Myocyte (in vitro differentiated cells): ENCODE measurements around the gene SH3RF3. TPM values are rescaled to one million over a fixed set of nuclear protein-coding genes. Genes with fewer than 3 reads are reported as not detected.

Experiments used
- DNase-seq: peaks from one replicate; pipeline ENCODE4 v3.0.0-alpha.2; 2012; ENCODE audit warnings: low read depth
- total RNA-seq: library from RNA; depleted of rRNA; stranded (reverse); fragments of >200 nt; gene quantifications from 2 replicates; pipeline ENCODE4 v1.2.3, GENCODE V29; 2014

Gene SH3RF3
- total RNA-seq, 1 donor from 2014 or later = 5.3 TPM

DNA sequence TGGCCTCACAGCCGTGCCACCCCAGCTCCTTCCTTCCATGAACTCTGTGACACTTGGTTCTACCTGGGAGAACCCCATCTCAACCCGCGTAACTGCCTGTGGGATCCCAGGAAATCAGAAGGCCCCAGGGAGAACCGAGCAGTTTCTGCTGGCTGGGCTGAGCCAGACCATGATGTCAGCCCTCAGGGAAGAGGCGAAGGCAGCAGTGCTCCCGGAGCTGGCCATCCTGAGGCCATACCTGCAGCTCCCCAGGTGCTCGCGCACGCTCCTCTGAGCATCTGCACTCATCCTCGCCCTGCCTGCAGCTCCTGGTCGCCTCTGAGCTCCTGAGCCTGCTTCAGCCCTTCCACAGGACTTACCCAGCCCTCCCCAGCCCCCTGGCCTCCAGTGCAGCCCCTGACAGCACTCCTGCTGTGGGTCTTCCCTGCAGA lies 298.7 kb downstream of the SH3RF3 start:
- no peak for DNase-seq

DNA sequence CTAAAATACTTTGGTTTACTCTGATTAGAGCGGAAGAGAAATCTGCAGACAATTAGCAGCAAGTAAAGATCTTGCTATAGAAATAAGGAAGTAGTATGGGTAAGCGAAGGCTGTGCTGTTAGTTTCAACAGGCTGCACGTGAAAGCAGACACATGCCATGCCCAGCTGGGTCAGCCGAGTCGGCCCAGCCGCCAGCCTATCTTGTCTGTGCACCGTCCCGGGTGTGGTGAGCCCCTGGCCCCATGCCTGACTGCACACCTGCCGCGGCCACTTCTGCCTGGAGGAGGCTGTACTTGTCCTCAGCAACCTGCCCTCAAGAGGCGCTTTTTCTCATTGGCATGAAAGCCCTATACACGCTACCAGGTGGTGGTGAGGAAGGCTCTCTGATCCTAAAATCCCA lies 299.3 kb downstream of the SH3RF3 start:
- no peak for DNase-seq

DNA sequence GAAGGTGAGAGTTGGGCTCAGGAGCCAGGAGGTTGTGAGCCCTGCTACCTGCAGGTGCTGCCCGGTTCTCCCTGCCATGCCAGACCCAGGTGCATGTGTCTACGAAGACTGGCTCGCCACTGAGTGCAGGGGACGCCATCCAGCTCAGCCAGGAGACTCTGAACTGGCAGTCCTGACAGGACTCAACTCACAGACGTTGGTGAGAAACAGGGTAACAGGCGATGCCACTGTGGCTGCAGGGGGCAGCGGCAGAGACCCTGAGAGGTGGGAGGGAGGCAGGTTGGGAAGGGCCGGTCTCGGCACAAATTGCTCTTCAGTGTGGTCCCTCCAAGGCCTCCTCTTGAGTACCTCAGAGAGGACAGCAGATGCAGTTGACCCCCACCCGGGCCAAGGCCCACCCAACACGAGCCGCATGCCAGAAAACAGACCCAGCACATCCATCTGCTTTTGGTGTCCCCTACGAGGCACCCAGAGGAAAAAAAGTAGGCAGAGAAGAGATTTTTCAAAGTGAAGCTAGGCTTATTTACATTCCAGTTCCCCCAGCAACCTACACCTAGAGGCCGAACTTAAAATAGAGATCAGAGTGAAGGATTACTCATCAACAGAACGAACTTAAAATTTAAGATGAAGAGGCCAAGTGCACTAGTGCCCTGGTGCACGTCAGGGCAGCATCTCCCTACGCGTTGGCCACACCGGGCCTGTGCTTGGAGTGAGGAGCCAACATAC lies 300.0 kb downstream of the SH3RF3 start:
- no peak for DNase-seq

DNA sequence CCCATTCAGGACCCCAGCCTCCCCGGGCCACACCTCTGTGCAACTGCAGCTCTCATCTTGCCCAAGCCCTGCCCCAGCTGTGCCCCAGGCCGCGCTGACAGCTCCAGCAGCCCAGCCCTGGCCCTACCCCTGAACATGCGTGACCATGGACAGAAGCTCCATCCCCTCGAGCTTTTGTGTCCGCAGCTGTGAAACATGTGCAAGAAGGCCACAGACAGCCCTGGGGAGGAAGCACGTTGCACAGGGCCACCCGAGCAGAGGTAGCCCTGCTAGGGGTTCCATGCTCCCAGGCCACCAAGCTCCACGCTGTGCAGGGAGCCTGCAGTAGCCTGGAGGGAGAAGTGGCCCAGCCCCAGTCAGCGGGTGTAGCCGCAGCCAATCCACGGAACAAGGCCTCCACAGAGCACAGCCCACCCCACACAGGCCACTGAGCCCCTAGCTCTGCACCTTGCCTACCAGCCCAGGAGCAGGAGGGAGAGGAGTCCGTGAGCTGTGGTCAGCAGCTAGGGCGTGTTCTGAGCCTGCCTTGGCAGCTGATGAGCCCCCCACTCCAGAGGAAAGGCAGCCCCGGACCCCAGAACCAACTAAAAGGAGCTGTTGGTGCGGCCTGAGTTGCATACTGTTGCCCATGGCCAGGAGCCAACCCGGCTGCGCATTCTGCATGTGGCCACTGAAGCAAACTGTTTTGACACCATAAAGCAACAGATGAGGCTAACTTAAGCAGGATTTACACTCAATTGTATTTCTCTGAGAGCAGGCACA lies 300.7 kb downstream of the SH3RF3 start:
- no peak for DNase-seq

DNA sequence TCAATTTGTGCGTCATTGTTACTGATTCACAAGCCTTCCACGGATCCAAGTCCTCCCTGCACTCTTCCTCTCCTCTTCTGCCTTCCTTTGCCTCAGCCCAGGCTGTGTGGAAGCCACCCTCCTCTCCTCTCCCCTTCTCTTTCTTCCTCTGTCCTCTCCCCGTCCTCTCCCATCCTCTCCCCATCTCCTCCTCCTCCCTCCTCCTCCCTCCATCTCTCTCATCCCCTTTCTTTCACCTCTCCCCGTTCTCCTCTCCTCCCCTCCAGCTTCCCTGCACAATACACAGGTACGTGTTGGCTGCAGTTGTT lies 301.3 kb downstream of the SH3RF3 start:
- no peak for DNase-seq

DNA sequence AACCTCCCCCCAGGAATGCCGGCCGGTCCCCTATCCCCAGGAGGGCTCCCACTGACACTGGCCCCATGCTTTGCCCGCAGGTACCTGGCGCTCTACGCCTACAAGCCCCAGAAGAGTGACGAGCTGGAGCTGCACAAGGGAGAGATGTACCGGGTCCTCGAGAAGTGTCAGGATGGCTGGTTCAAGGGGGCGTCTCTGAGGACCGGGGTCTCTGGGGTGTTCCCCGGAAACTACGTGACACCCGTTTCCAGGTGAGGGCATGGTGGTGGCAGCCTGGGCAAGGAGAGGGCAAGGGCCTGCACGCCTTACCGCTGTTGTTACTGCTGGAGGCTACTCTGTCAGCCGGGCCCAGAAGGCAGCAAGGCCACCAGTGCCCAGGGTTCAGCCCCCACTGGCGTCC lies 303.4 kb downstream of the SH3RF3 start:
- no peak for DNase-seq

DNA sequence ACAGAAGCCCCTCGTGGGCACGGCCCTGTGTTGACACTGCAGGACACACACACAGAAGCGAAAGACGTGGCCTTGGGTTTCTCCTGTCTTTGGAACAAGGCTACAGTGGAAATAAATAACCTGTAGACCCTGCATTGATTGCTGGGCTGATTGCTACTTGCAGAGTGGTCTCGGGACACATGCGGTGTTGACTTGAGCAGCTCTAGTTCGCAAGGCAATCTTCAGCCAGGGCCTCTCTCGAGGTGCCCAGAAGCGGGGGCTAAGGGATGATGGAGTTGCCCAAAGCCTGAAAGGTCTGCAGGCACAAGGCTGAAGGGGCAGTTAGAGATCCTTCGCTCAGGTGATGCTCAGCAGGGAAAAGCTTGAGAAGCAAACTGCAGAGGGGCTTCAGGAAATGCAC lies 304.5 kb downstream of the SH3RF3 start:
- DNase-seq = no peak

DNA sequence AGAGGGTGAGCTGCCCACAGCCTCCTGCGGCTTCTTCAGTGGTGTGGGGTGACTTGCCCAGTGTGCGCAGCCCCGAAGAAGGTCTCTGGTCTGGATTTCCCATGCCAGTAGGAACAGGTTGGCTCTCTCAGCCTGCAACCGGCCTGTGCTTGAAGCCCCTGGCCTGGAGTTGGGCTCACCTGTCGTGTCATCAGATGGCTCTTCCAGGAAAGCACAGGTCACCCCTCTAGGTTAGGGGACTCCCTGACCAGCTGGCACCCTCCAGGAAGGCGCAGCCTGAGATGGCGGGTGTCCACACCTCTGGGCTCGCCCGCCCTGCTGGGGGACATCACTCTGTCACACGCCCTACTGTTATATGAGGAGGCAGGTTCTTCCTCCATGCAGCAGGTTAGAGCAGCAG lies 304.9 kb downstream of the SH3RF3 start:
- no peak for DNase-seq

DNA sequence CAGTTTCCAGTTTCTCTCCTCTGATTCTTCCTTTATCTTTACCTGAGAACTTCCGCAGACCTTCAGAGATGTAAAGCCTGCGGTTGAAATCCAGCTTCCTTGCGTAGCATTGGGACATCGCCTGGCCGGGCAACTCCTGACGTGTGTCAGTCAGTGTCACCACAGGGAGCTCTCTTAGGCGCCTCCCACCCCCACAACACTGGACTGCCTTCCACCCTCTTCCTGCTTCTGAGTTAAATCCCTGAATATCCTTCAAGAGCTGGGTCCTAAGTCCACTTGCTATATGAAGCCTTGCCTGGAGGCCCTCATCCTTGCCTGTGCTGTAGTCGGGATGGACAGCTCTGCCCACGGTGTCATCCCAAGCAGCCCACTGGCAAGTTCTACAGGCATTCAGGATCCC lies 305.3 kb downstream of the SH3RF3 start:
- no peak for DNase-seq

DNA sequence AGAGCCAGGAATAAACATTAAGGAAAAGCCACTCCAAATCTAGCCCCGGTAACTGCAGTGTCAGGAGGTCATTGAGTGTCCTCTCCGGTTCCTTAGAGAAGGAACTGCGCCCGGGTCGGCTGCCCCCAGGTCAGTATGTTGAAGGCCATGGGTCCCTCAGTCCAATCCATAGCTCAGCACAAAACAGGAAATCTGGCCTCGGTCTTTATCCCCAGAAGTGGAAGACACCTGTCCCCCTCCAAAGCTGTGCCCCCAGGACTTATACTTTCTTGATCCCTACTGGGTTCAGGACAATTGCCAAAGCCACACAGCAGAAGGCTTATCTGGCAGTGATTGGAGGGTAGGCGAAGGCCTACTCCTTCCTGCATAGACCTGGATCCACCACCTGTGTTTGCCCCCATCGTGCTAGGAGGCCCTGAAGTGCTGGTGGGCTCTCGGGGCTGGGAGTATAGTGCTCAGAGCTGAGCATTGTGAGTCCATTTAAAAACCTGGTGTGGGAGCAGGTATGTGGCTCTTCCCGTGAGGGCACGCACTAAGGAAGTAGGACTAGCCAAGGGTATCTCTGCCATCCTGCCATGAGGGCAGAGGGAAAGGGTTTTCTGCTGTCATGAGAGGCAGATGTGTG lies 306.2 kb downstream of the SH3RF3 start:
- no peak for DNase-seq

DNA sequence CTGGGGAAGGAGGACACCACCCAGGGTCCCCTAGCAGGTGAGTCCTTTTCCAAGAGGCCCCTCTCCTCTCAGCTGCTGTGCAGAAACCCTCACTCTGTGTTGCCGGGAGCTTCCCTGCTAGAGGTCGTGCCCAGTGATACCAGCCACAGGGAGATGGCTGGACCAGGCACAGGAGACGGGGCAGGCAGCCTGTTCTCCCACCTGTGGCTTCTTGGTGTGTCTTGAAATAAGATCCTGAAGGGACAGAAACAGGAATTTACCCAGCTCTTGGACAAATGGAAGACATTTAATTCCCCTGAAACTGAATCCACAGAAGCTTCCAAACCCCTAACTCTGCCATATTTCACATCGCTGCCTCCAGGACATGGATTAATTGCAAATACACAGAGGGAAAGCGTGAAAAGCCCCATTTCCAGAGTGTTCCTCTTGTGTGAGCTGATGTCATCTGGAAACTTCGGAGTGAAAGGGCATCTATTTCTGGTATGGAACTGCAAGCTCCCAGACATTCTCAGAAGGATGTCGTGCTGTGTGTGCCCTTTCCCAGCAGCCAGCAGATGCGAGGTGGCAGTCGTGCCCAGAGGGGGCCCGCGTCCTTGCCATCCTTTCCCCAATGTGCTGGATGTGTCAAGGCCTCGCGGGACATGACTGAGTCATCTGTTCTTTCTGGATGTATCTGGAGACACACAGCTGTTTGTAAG lies 307.0 kb downstream of the SH3RF3 start:
- peak; percentile 95 for DNase-seq

DNA sequence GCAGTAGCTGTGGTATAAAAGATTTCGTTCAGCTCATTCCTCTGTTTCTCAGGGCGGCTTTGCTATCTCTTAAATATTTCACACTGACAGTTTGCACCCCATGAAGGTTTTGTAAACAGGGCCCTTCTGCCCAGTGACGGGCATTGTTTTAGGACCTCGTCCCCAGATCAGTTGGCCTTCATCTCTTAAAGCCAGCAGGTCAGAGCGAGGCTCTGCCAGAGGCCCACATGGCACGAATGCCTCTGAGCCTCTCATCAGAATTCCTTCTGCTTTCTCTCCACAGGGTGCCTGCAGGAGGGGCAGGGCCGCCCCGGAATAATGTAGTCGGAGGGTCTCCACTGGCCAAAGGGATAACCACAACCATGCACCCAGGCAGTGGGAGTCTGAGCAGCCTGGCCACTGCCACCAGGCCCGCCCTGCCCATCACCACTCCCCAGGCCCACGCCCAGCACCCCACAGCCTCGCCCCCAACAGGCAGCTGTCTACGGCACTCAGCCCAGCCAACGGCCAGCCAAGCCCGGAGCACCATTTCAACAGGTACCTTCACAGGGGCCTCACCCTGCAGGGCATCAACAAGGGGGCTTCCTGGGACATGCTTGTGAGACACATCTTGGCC lies 307.7 kb downstream of the SH3RF3 start:
- DNase-seq = peak; percentile 83

DNA sequence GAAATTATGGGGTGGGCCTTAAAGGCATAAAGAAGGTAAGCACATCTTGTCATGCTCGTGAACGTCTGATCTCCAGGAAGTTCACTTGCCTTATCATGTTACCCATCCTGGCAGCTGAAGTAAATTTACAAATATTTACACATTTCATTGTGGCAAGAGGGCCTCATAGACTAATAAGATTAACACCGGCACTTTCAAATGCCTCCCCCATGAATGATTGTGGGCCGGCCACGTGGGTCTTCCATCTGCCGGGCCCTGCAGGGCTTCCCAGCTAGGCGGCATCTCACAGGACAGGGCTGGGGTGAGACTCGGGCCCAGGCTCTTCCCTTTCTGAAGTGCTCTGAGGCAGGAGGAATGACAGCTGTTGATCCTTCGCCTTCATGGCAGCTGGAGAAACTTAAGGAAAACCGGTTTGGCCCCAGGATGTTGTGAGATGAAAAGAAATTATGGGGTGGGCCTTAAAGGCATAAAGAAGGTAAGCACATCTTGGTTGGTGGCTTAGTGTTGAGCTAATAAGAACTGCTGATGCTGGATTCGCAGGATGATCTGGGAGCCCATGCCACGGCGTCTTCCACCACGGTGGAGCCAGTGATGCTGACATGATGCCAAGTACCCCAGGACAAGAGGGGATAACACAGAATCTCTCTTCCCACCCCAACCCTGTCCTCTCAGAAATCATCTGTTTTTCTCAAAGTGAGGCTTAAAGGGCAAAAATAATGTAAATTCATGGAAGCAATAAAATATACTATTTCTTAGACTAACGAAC lies 308.5 kb downstream of the SH3RF3 start:
- DNase-seq = peak; percentile 67

DNA sequence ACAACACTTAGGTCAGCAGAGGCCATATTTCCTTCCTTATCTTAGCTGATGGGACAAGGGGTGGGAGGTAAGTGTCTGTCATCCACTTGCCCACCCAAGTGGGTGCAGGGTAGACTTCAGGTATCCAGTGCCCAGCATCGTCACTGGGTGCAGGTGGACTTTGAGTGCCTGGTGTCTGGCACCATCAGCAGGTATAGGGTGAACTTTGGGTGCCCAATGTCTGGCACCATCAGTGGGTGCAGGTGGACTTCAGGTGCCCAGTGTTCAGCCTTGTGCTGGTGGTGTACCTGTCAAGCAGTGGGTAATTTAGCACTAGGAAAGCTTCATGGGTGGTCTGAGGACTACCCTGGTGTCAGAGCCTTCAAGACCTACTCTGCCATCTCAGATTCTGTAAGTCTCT lies 309.1 kb downstream of the SH3RF3 start:
- DNase-seq = no peak

DNA sequence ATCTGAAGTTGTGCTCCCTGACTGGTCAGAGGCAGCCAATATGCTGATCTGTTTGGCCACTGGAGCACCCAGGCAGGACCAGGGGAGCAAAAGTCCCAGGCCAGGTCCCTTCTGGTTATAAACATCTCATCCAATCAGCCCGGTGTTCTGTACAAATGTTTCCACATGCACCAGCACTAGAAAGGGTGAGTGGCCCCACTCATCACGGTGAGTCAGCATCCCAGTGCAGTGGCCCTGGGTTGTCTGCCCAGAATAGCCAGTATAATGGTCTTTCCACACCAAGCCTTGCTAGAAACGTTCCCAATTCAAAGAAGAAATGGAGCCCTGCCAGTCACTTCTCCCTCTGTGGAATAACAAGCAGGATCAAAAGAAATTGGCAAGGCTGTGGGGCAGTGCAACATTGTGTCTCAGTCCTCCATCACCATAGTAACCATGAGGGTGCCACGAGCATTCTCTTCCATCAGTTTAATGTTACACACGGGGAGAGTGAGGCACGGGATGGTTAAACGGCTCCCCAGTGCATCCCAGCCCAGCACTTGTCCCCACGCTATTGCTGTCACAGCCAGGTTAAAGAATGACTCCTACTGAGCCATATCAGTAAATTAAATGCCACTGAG lies 309.9 kb downstream of the SH3RF3 start:
- peak; percentile 74 for DNase-seq

DNA sequence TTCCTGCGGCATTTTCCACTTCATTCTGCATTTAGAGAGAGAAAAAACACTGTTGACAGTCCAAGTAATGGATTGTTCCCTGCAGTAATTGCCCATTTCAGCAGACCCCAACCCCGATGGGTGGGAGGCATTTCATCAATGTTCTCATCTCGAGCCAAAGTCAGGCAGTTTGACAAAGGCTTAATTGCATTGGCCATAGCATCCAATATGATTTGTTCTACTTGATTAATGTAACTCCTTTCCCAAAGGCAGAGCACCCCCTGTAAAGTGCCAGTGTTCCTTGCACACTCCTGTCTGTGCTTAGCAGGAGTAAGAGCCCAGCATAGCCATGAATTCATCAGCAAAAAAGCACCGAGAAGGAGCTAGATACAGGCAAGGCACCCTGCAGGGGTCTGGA lies 310.4 kb downstream of the SH3RF3 start:
- no peak for DNase-seq

DNA sequence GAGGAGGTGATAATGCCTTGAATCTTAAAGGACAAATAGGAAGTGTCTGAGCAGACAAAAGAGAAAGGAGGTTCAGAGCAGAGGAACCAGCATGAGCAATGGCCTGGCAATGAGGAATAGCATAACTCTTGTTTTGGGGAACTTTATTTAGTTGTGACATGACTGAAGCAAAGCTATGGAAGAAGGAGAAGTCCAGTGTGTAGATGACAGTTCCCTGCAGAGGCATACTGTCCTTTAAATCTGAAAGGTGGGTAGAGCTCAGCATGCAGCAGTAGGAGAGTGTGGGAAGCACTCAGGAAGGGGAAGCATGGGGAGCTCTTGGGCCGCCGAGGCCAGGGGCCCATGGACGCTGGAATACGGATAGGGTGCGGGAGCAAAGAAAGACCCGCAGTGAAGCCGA lies 311.0 kb downstream of the SH3RF3 start:
- DNase-seq = no peak

DNA sequence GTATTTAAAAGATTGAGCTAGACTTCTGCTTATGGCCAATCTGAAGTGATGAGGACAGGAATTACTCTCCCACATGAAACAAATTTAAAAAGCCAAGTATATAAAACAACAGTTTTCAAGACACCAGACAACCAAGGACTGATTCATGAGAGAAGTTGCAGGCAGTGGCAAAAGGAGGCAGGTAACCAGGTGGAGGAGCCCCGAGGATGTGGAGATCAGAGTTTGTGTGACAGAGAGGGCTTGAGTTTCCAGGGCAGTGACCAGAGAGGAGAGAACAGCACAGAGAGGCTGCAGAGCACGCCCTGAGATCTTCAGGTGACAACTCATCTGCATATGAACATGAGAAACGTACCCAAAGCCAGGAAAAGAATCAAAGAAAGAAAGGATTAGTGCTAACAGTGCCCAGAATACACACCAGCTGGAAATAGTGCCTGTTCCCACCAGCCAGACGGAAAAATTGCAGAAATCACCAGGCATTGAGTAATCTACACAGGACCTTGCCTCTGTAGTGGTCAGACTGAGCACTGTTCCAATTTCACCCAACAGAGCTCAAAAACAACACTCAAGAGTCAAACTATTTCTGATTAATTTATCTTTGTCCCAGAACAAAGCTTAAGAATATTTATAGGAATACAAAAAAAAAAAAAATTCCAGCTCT lies 311.6 kb downstream of the SH3RF3 start:
- no peak for DNase-seq

DNA sequence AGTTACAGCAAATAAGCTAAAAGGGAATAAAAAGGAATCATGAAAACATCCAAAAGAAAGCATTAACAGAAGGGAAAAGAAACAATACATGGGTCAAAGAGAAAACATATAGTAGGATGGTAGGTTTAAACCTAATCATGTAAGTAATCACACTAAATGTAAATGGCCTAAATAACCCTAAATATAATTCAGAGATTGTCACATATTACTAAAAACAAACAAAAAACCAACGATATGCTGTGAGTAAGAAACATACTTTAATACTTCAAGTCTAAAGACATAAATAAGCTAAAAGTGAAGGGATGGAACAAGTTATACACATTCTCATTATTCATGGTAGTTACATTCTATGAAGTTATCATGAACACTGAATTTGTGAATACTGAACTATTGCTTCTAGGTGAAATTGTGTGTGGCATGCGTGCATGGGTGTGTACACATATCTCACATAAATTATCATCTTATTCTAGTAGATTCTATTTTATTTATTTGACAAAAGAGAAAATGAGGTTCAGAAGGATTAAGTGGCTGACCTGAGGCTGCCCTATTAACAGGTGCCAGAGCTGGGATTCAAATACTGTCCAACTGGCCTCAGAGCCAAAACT lies 313.8 kb downstream of the SH3RF3 start:
- no peak for DNase-seq
